ENCODE measurements around the gene PTBP1.

PTBP1 gene

GRCh38 chr19:796692-797527 lies at the start of gene PTBP1:
Gene PTBP1, plus strand, starts transcription at chr19:797452. Its CDS starts 46 bp downstream, at chr19:797498.
- peak; percentile 100 for DNase-seq

- no peak for DNase-seq
Observed at GRCh38 chr19:748274-748598, 49.0 kb upstream of the PTBP1 start.

- DNase-seq, result no peak
Observed at GRCh38 chr19:749811-750210, 47.4 kb upstream of the PTBP1 start.

- DNase-seq, result no peak
Observed at GRCh38 chr19:750640-751423, 46.4 kb upstream of the PTBP1 start, which contains the start of gene MISP. Gene MISP, plus strand, starts transcription at chr19:751112. Its CDS starts 5,835 bp downstream, at chr19:756947.

GRCh38 chr19:751501-752341 lies 45.5 kb upstream of the PTBP1 start:
- DNase-seq, result no peak

- no peak for DNase-seq
Observed at GRCh38 chr19:752652-753517, 44.4 kb upstream of the PTBP1 start.

- no peak for DNase-seq
Observed at GRCh38 chr19:754530-754929, 42.7 kb upstream of the PTBP1 start.

GRCh38 chr19:755063-755462 lies 42.2 kb upstream of the PTBP1 start:
- DNase-seq, result no peak

GRCh38 chr19:756236-756635 lies 41.0 kb upstream of the PTBP1 start:
- DNase-seq, result no peak

GRCh38 chr19:756821-757688 lies 40.2 kb upstream of the PTBP1 start:
- DNase-seq, result no peak

- DNase-seq, result no peak
Observed at GRCh38 chr19:757811-758668, 39.2 kb upstream of the PTBP1 start.

- no peak for DNase-seq
Observed at GRCh38 chr19:763181-763580, 34.1 kb upstream of the PTBP1 start.

- DNase-seq, result no peak
Observed at GRCh38 chr19:763869-764268, 33.4 kb upstream of the PTBP1 start.

GRCh38 chr19:764301-764700 lies 33.0 kb upstream of the PTBP1 start:
- no peak for DNase-seq

GRCh38 chr19:765179-765738 lies 32.0 kb upstream of the PTBP1 start:
- DNase-seq, result peak; percentile 17

GRCh38 chr19:768424-768823 lies 28.8 kb upstream of the PTBP1 start:
- peak; percentile 67 for DNase-seq

GRCh38 chr19:769616-770015 lies 27.6 kb upstream of the PTBP1 start:
- peak; percentile 22 for DNase-seq

GRCh38 chr19:771332-771785 lies 25.9 kb upstream of the PTBP1 start:
- DNase-seq, result peak; percentile 42

- peak; percentile 22 for DNase-seq
Observed at GRCh38 chr19:772063-772462, 25.2 kb upstream of the PTBP1 start.

Data from left hindlimb (tissue), 1 donor.